Measurements from ENCODE around the gene OMP.

The OMP gene

DNA sequence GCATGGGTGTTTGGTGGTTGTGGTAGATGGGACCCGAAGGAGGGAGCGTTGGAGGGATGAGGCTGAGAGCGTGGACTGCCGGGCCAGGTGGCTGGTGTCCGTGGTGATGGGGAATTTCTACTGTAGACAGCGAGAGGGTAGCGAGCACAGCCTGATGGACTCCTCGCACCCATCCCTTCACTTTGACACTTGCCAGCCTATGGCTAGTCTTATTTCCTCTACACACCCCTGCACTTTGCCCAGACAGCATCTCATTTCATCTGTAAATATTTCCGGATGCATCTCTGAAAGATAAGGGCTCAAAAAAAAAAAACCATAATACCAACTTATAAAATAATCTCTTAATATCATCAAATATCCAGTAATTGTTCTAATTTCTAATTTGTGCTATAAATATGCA, 5.8 kb downstream of the OMP start:
- no peak for DNase-seq

GRCh38 chr11:77109236-77110019, 6.8 kb downstream of the OMP start:
- DNase-seq = no peak

DNA sequence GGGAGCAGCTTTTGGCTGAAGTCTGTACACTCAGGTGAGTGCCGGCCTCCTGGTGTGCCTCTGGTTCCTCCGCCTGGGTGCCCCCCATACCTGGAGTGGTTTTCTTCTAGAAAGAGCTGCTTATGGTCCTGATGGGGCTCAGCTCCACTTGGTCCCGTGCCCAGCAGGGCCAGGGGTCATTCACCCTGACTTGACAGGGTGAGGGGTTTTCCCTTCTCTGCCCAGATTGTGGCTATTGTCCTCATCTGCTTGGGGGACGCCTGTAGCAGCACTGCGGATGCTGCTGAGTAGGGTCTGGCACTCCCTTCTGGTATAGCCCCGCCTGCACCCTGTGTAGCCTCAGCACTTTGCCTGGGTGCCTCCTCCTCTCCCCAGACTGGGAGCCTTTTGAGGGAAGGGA, 8.2 kb downstream of the OMP start:
- DNase-seq = no peak

DNA sequence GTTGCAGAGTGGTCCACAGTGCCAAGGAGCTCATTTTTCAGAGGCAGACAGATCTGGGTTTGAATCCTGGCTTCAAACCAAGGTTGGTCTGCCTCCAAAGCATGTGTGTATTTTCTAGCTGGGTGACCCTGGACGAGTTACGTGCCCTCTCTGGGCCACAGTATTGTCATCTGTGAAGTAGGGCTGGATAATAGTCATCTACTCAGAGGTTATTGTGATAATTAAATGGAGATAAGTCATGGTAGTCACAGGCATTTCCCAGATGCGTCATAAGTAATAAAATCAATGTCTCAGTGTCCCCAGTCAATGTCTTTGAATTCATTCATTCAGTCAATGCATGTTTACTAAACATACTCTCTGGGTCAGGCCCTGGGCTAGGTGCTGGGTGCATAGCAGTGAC, 8.6 kb downstream of the OMP start:
- no peak for DNase-seq

GRCh38 chr11:77111946-77112345, 9.3 kb downstream of the OMP start:
- no peak for DNase-seq

DNA sequence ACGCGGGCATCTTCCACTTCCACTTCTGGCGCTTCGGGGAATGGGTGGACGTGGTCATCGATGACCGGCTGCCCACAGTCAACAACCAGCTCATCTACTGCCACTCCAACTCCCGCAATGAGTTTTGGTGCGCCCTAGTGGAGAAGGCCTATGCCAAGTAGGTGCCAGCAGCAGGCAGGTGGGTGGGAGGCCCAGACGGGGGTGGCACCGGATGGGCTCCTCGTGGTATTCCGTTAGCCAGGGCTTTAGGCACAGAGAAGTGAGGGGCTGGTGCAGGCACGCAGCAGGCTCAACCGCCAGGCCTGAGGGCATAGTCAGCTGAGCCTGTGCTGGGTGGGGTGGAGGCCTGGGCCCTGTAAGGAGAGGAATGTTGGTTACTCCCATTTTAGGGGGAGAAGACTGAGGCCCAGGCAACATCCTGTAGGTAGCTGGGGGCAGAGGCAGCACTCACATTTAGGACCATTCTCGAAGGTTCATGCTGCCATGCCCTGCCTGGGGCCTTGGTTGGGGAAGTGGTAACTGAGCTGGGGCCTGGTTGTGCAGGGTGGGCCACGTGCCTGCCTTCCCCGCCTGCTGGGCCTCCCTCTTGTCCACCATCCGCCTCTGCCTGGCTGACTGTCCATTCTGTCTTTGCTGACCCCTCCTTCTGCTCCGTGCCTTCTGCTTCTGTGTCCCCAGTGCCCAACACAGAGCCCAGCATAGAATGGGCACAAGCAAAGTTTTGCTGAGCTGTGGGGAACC, 10.2 kb downstream of the OMP start:
- DNase-seq = no peak

- DNase-seq = no peak
These were observed 10.9 kb downstream of the OMP start for GRCh38 chr11:77113382-77114088.

- no peak for DNase-seq
These were observed 11.4 kb downstream of the OMP start for GRCh38 chr11:77114089-77114463.

GRCh38 chr11:77115181-77115611, 12.6 kb downstream of the OMP start:
- DNase-seq = no peak

DNA sequence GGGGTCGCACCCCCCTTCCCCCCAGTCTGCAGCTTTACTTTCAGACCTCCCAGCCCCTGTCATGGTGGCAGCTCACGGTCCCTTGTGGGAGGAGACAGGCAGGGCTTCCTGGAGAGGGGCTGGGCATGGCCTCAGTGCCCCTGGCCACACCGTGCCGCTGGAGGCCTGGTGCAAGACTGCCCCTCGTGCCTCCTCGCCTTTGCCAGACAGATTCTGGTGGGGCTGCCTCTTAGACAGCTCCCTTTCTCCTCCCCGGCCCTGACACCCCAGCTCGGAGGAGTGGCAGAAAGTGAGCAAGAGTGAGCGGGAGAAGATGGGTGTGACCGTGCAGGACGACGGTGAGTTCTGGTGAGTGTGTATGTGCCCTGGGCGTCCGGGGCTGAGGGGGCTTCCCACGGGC, 13.3 kb downstream of the OMP start:
- DNase-seq = no peak

DNA sequence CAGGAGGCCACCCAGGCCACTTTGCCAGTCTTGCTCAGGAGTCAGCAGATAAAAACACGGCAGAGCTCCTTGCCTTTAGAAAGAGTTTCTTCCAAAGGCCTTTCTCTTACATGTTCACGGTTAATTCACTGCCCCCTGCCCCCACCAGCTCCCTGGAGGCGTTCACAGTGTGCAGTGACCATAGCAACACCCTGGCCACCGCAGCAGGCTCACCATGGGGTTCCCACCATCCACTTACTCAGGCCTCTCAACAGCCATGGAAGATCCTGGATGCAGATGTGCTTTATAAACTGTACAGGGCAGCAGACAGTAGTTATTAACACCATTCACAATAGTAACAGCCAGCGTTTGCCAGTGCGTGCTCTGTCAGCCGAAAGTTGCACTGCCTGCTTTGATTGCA, 14.9 kb downstream of the OMP start:
- no peak for DNase-seq

- no peak for DNase-seq
These were observed 15.4 kb downstream of the OMP start for GRCh38 chr11:77118086-77118485.

GRCh38 chr11:77118971-77119370, 16.3 kb downstream of the OMP start:
- DNase-seq = no peak

DNA sequence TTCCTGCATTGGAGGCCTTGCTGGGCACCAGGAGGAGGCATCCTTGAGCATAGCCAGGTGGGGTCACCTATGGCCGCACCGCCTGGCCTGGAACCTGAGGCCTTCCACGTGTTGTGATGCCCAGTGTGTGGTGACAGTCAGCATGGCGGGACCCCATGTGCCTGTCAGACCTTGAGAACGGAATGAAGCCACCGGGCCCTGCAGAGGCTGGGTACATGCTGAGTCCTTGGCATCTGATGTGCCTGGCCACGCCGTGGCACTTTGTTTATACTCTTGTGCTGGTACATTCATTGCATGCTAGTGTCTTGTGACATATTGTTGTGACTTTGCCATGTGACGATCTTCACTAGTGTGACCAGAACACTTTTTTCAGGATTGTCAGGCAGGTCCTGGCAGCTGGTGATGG, 16.9 kb downstream of the OMP start:
- no peak for DNase-seq

DNA sequence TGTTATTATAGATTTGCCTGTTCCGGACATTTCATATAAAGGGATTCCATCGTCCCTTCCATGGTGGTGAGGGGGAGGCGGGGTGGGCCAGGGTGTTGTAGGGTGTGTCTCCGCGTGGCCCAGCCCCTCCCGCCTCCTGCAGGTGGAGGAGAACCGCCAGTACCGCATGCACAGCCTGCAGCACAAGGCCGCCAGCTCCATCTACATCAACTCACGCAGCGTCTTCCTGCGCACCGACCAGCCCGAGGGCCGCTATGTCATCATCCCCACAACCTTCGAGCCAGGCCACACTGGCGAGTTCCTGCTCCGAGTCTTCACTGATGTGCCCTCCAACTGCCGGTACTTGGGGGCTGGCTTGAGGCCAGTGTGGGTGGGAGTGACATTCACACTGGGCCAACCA, 17.9 kb downstream of the OMP start:
- no peak for DNase-seq

DNA sequence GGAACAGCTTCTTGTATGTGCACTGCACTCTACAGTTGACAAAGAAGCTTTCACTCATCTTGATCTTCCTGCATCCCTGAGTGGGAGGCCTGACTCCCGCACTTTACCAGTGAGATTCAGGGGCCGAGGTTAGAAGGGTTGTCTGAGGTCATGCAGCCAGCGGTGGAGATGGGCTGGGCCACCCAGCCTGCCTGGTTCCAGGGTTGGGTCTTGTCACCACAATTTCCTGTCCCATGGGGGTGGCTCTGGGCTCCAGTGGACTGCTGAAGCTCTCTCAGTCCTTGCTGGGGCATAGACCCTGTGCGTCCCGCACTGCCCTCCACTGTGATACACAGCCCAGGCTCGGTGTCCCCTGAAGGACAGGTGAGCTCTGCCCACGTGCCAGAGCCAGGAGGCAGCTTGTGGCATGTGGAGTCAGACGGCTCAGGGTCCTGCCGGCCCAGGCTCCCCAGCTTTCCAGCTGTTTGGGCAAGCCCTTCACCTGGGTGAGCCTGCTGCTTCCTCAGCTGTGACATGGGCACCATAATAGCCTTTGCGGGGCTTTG, 18.5 kb downstream of the OMP start:
- no peak for DNase-seq

DNA sequence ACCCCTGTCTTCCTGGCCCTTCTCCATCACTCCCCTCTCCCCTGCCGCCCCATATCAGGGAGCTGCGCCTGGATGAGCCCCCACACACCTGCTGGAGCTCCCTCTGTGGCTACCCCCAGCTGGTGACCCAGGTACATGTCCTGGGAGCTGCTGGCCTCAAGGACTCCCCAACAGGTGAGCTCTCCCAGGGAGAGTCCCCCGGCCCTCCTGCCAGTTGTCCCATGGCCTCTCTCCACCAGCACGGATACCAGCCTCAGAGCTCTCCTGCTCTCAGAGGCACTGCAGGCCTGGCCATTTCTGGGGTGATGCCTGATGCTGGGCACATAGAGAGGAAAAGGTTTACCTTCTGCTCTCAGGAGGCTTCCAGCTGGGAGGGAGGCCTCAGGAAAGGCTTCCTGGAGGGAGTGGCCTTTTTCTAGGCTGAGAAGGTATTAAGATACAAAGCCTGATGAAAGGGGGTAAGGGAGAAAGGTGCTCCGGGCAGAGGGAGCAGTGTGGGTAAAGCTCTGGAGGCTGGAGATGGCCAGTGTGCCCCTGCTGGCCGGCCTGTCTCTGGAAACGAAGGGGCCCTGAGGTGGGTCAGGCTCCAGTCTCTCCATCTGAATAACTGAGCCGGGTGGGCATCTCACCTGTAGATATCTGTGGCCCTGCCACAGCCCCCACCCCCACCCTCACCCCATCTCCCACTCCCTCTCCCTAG, 19.4 kb downstream of the OMP start:
- no peak for DNase-seq

DNA sequence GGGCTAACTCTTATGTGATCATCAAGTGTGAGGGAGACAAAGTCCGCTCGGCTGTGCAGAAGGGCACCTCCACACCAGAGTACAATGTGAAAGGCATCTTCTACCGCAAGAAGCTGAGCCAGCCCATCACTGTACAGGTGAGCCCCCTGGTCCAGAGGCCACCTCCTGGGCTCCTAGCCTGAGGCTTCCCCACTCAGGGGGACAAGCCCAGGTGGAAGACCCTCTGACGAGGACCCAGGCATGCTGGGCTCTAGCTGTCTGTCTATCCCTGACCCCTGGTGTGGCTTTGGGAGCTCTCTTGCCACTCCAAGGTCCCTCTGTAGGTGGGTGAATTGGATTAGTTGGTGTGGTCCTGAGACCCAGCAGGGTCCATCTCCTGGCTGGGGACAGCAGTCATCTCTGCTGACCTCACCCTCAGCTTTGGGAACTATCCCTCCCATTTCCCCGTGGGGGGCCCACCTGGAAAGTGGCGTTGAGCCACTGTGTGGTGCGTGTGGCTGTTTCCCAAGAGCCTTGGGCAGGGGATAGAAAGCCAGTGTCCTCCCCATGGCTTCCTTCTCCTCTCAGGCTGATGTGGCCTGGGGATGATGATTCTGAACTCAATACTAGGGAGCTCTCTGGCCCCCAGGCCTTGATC, 20.1 kb downstream of the OMP start:
- no peak for DNase-seq

DNA sequence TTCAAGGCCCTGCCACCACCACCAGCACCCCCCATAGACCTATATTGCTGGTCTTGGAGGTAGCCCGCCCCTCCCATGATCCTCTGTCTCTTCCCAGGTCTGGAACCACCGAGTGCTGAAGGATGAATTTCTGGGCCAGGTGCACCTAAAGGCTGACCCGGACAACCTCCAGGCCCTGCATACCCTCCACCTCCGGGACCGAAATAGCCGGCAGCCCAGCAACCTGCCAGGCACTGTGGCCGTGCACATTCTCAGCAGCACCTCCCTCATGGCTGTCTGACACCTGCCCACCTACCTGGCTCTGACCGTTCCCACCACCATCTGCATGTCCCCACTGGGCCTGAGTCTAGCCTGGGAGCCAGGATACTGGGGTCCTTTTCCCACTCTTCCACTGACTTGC, 21.0 kb downstream of the OMP start:
- no peak for DNase-seq

DNA sequence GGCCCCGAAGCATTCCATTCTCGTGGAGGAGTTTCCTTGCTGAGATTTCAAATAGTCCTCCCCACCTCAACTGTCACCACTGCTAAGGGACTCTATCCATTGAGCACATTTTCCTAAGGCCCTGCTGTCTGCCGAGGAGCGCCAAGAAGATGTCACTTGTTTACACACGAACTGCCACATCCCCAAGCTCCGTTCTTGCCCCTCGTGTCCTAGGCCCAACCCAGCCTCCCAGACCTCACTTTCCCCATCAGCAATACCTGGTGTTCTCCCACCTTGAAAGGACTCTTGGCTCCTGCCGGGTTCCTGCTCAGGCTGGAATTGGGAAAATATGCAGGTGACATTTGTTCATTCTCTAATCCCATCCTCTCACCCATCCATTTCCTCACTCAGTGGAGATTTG, 21.4 kb downstream of the OMP start:
- DNase-seq = no peak

DNA sequence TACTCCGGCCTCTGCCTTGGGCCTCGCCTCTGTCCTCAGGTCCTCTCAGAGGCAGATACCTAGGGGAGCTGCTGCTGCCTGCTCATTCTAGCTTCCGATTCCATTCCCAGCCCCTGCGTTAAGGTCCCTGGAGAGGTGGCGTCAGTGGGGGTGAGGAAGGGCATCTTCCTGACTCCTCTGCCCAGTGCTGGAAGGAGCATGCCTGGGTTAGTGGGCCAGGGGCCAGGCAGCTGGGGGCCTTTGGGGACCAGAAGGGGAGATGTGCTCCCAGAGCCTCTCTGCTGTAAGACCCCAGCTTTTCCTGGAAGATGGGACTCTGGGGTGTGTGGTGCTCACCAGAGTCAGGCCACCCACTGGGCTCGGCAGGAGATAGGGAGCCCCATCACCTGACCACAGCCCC, 21.8 kb downstream of the OMP start:
- no peak for DNase-seq

DNA sequence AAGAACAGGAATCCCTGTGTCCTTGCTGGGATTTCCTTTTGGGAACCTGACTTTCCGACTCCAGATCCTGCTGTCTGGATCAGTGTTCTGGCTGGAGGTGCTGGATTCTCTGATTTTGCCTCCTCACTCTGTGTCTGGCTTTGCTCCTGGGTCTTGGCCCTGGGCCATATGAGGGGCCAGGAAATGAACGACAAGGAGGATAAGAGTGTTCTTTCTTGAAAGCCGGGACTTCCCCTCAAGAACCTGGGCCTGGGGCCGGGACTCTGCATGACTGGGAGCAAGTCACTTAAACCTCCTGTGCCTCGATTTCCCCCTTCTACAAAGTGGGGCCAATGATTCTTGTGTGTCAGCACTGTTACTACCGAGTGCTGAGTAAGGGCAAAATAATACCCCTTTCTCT, 22.6 kb downstream of the OMP start:
- DNase-seq = no peak

- DNase-seq = no peak
These were observed 23.1 kb downstream of the OMP start for GRCh38 chr11:77125695-77126094.

All from stimulated activated naive CD4-positive, alpha-beta T cell treated with Interleukin-2 at 50 U/mL for 16 hours (primary cell).